GM23338 (cell line): ENCODE data around the gene GHRH. TPM values are rescaled to one million over a fixed set of nuclear protein-coding genes. Genes with fewer than 3 reads are reported as not detected.

Experiments
- ATAC-seq: fragments of 200-7000 bp; cut with Tn5 transposase; 3 replicates; pipeline ENCODE4 v1.9.1; 2020
- DNase-seq: peaks from one replicate; pipeline ENCODE4 v3.0.0-alpha.2; 2015; ENCODE audit warnings: low spot score
- H2AFZ ChIP-seq: fragments of 200-600 bp; sonication (generic); 2 replicates; pipeline ENCODE4 v1.8.0; 2016; ENCODE audit warnings: antibody characterized with exemption, mild to moderate bottlenecking, moderate library complexity
- H3F3A ChIP-seq: fragments of 200-600 bp; sonication (generic); replicated peaks from 2 replicates; pipeline ENCODE4 v1.8.0; 2017; ENCODE audit warnings: antibody characterized with exemption, mixed run types, low read depth
- H3K27ac ChIP-seq: fragments of 200-600 bp; sonication (generic); 2 replicates; pipeline ENCODE4 v1.6.1; 2016; ENCODE audit warnings: low read depth
- H3K27me3 ChIP-seq: fragments of 200-600 bp; sonication (generic); 2 replicates; pipeline ENCODE4 v1.8.0; 2016; ENCODE audit warnings: mild to moderate bottlenecking, mixed run types, moderate library complexity; ENCODE audit not compliant: insufficient read depth
- H3K36me3 ChIP-seq: fragments of 200-600 bp; sonication (generic); 2 replicates; pipeline ENCODE4 v1.8.0; 2016; ENCODE audit warnings: mild to moderate bottlenecking; ENCODE audit not compliant: insufficient read depth
- H3K4me1 ChIP-seq: fragments of 200-600 bp; sonication (generic); 2 replicates; pipeline ENCODE4 v1.8.0; 2016; ENCODE audit warnings: mild to moderate bottlenecking, moderate library complexity; ENCODE audit not compliant: insufficient read depth
- H3K4me2 ChIP-seq: fragments of 200-600 bp; sonication (generic); 2 replicates; pipeline ENCODE4 v1.7.1; 2017; ENCODE audit warnings: mixed run types
- H3K4me3 ChIP-seq: fragments of 200-600 bp; sonication (generic); 2 replicates; pipeline ENCODE4 v1.6.1; 2016; ENCODE audit warnings: mixed run types
- H3K79me2 ChIP-seq: fragments of 200-600 bp; sonication (generic); replicated peaks from 2 replicates; pipeline ENCODE4 v1.8.0; 2017; ENCODE audit warnings: mild to moderate bottlenecking; ENCODE audit not compliant: insufficient read depth
- H3K9me2 ChIP-seq: fragments of 200-600 bp; sonication (generic); 2 replicates; pipeline ENCODE4 v1.8.0; 2017; ENCODE audit not compliant: insufficient read depth
- H4K20me1 ChIP-seq: fragments of 200-600 bp; sonication (generic); replicated peaks from 2 replicates; pipeline ENCODE4 v1.8.0; 2017; ENCODE audit warnings: mild to moderate bottlenecking; ENCODE audit not compliant: insufficient read depth
- H3K27ac Mint-ChIP-seq: 2 replicates; pipeline ENCODE4 v1.8.0; 2020; ENCODE audit warnings: inconsistent platforms, mild to moderate bottlenecking, moderate library complexity, mixed read lengths
- H3K27me3 Mint-ChIP-seq: 3 replicates; pipeline ENCODE4 v1.8.0; 2022; ENCODE audit warnings: low read depth, mild to moderate bottlenecking, moderate library complexity, mixed read lengths, inconsistent platforms; ENCODE audit not compliant: insufficient read depth, poor library complexity
- H3K36me3 Mint-ChIP-seq: 3 replicates; pipeline ENCODE4 v1.8.0; 2021; ENCODE audit warnings: low read depth, mild to moderate bottlenecking, inconsistent platforms, moderate library complexity, mixed read lengths
- H3K4me1 Mint-ChIP-seq: 3 replicates; pipeline ENCODE4 v1.8.0; 2020; ENCODE audit warnings: mild to moderate bottlenecking, inconsistent platforms, mixed read lengths
- H3K4me3 Mint-ChIP-seq: 3 replicates; pipeline ENCODE4 v1.8.0; 2021; ENCODE audit warnings: moderate library complexity, mild to moderate bottlenecking, inconsistent platforms, mixed read lengths
- H3K9me3 Mint-ChIP-seq: 3 replicates; pipeline ENCODE4 v1.8.0; 2020; ENCODE audit warnings: moderate library complexity, mild to moderate bottlenecking, inconsistent platforms, mixed read lengths
- CREB1 ChIP-seq: fragments of 250-450 bp; sonication (Bioruptor Pico); IDR thresholded peaks from 2 replicates; pipeline ENCODE4 v1.5.0; 2020; ENCODE audit warnings: low read depth, mild to moderate bottlenecking, moderate library complexity
- CTCF ChIP-seq, 2 experiments: fragments of 200-600 bp in 1 of 2; sonication (generic) in 1 of 2; conservative IDR thresholded peaks; 2 replicates each; pipeline versions ENCODE4 v1.5.1 to v1.6.1; 2016 to 2017; ENCODE audit warnings: antibody characterized with exemption in 2 of 2, low read depth in 2 of 2, mild to moderate bottlenecking in 2 of 2, moderate library complexity in 1 of 2
- ETS1 ChIP-seq: IDR thresholded peaks from 2 replicates; pipeline ENCODE4 v1.6.1; 2016; ENCODE audit warnings: antibody characterized with exemption
- EZH2 ChIP-seq: fragments of 200-600 bp; sonication (generic); IDR thresholded peaks from one replicate; pipeline ENCODE4 v1.8.0; 2017; ENCODE audit warnings: antibody characterized with exemption, mild to moderate bottlenecking, low read depth; ENCODE audit not compliant: unreplicated experiment
- EZH2phosphoT487 ChIP-seq: fragments of 200-600 bp; sonication (generic); IDR thresholded peaks from one replicate; pipeline ENCODE4 v1.8.1; 2018; ENCODE audit warnings: antibody characterized with exemption; ENCODE audit not compliant: unreplicated experiment
- JUNB ChIP-seq: IDR thresholded peaks from one replicate; pipeline ENCODE4 v1.6.1; 2016; ENCODE audit warnings: antibody characterized with exemption; ENCODE audit not compliant: unreplicated experiment
- NANOG ChIP-seq: IDR thresholded peaks from 2 replicates; pipeline ENCODE4 v1.6.1; 2016; ENCODE audit warnings: antibody characterized with exemption, borderline replicate concordance
- POLR2AphosphoS5 ChIP-seq: IDR thresholded peaks from 2 replicates; pipeline ENCODE4 v1.6.1; 2016; ENCODE audit warnings: antibody characterized with exemption, low read depth
- REST ChIP-seq: IDR thresholded peaks from one replicate; pipeline ENCODE4 v1.6.1; 2018; ENCODE audit warnings: antibody characterized with exemption; ENCODE audit not compliant: unreplicated experiment
- STAT1 ChIP-seq: IDR thresholded peaks from one replicate; pipeline ENCODE4 v1.6.1; 2016; ENCODE audit warnings: antibody characterized with exemption; ENCODE audit not compliant: unreplicated experiment
- ZNF114 ChIP-seq: fragments of 250-450 bp; sonication (Bioruptor Pico); IDR thresholded peaks from 2 replicates; pipeline ENCODE4 v1.5.0; 2020; ENCODE audit warnings: mild to moderate bottlenecking, moderate library complexity
- ZNF462 ChIP-seq: fragments of 250-450 bp; sonication (Bioruptor Pico); IDR thresholded peaks from 2 replicates; pipeline ENCODE4 v1.5.0; 2020; ENCODE audit warnings: mild to moderate bottlenecking, moderate library complexity
- polyA plus RNA-seq: library from polyadenylated mRNA; unstranded; fragments of >200 nt; fragmentation: Nextera tagmentation; extraction: Ambion mirVana; gene quantifications from 2 replicates; pipeline ENCODE4 v1.2.1, GENCODE V29; 2016
- total RNA-seq: library from RNA; depleted of rRNA; stranded (reverse); fragments of >200 nt; shearing (Covaris generic); gene quantifications from 2 replicates; pipeline ENCODE4 v1.2.3, GENCODE V29; 2014

The GHRH gene
- total and polyA plus RNA-seq, 2 experiments from 2014 or later: 0.40 TPM; not detected in 1

GRCh38 chr20:37204056-37204455 is 57.6 kb downstream of the GHRH start:
- Histone ChIP-seq H3K4me1 (no peaks in the 10 kb centered on the region), H3K4me2 (no peak overlapping the region), H3K27me3 (no peaks in the 10 kb centered on the region), H3K27ac (no peak overlapping the region), H3F3A (peaks cover 27% of the 10 kb centered on the region), H2AFZ (no peak overlapping the region), H4K20me1 (peaks cover 33% of the 10 kb centered on the region), H3K79me2 (peaks cover 33% of the 10 kb centered on the region), H3K4me3 (no peak overlapping the region), H3K9me2 (no peaks in the 10 kb centered on the region), H3K36me3 (peaks cover 67% of the 10 kb centered on the region)
- H3K27me3 Mint-ChIP-seq: peaks cover 3% of the 10 kb centered on the region
- H3K4me3 Mint-ChIP-seq: no peak overlapping the region
- DNase-seq: no peak
- TF ChIP-seq ZNF114 (CRISPR knock-in tag) (no peak), NANOG (no peak), STAT1 (no peak), ETS1 (no peak), EZH2 (no peak), POLR2AphosphoS5 (no peak), CREB1 (CRISPR knock-in tag) (no peak), CTCF (conservative IDR thresholded peaks at IDR 0.05; ENCODE audit: low read depth in 2 of 2) (no peak), REST (no peak), JUNB (no peak), ZNF462 (CRISPR knock-in tag) (no peak), EZH2phosphoT487 (no peak)
- peaks cover 89% of the 10 kb centered on the region for H3K36me3 Mint-ChIP-seq
- H3K9me3 Mint-ChIP-seq: no peaks in the 10 kb centered on the region
- H3K27ac Mint-ChIP-seq: no peak overlapping the region
- H3K4me1 Mint-ChIP-seq: no peaks in the 10 kb centered on the region
- ATAC-seq: no peak
